Fibroblast of villous mesenchyme (primary cell): ENCODE measurements around the gene ATP2C2. TPM values are rescaled to one million over a fixed set of nuclear protein-coding genes. Genes with fewer than 3 reads are reported as not detected.

ENCODE experiments used
- DNase-seq: peaks from one replicate; pipeline ENCODE4 v3.0.0-alpha.2; 2010; ENCODE audit warnings: low read depth
- H3K4me3 ChIP-seq: 2 replicates; pipeline ENCODE4 v1.5.1; 2011; ENCODE audit warnings: low read depth, mild to moderate bottlenecking, low read length
- total RNA-seq: library from RNA; depleted of rRNA; stranded (reverse); fragments of >200 nt; gene quantifications from 2 replicates; pipeline ENCODE4 v1.2.3, GENCODE V29; 2012
- TF ChIP-seq, protein P1 (sequence below): IDR thresholded peaks from 2 replicates; pipeline ENCODE4 v1.5.1; 2012; ENCODE audit warnings: low read depth, mild to moderate bottlenecking, low read length; ENCODE audit not compliant: insufficient read depth

Gene ATP2C2
- total RNA-seq: not detected in 2 replicates

- DNase-seq: no peak
- TF ChIP-seq, protein P1, sequence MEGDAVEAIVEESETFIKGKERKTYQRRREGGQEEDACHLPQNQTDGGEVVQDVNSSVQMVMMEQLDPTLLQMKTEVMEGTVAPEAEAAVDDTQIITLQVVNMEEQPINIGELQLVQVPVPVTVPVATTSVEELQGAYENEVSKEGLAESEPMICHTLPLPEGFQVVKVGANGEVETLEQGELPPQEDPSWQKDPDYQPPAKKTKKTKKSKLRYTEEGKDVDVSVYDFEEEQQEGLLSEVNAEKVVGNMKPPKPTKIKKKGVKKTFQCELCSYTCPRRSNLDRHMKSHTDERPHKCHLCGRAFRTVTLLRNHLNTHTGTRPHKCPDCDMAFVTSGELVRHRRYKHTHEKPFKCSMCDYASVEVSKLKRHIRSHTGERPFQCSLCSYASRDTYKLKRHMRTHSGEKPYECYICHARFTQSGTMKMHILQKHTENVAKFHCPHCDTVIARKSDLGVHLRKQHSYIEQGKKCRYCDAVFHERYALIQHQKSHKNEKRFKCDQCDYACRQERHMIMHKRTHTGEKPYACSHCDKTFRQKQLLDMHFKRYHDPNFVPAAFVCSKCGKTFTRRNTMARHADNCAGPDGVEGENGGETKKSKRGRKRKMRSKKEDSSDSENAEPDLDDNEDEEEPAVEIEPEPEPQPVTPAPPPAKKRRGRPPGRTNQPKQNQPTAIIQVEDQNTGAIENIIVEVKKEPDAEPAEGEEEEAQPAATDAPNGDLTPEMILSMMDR: no peak
- H3K4me3 ChIP-seq: no peak within 1 kb of the TSS
These were observed at the start of gene ATP2C2 for GRCh38 chr16:84368308-84368996. ATP2C2 (plus strand) TSS chr16:84368538; CDS start chr16:84368616, 78 bp downstream.

DNA sequence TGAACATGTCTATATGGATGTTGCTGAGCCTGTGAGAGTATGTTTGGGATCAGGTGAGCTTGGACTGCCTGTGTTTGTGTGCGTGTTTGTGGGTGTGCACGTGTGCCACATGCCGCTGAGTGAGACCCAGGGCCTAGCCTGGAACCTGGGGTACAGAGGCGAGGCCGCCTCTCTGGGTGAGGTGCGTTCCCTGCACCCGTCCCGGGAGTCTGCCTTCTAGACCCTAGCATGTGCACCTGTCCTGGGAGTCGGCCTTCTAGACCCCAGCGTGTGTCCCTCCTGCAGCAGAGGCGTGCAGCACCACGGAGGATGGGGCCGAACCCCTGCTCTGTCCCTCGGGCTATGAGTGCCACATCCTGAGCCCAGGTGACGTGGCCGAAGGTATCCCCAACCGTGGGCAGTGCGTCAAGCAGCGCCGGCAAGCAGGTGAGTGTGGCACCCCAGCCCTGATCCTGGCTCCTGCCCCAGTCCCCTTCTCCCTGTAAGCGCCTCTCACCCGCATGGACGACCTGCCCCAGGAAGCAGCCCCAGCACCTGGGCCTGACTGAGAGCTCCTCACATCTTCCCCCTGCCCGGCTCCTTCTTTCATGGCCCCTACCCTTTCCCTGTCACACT is 49.1 kb upstream of the ATP2C2 start:
- DNase-seq: no peak
- TF ChIP-seq, protein P1: no peak
- H3K4me3 ChIP-seq: no peak overlapping the region

DNA sequence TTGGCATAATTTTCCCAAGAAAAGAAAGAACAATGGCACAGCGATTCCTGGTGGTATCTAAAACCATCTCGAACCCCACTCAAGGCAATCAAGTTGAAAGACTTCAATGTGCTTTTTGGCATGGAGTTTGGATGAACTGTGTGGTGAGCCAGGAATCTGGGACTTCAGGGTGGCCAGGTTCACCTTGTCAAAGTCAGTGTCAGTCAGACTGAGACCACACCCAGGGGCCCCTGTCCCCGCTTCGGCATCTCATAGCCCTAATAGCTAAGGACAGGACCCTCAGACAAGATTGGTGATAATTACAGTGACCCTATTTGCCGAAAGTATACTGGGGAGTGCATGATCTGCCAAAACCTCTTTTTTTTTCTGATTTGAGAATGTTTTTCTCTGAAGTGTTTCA is 47.8 kb upstream of the ATP2C2 start:
- TF ChIP-seq, protein P1: no peak
- DNase-seq: no peak

DNA sequence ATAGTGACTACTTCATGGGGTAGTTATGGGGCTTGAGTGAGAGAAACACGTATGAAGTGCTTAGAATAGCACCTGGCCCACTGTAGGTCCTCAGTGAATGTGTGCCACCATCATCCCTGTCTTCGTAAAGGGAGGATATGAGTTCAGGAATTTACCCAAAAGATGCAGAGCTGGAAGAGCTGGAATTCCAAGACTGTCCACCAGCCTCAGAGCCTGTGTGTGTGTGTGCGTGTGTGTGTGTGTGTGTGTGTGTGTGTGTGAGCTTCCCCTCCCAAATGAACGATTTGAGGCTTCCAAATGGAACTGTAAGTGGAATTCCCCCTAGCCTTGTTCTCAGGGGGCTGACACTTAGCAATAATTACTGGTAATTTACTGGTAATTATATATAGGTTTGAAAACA is 46.4 kb upstream of the ATP2C2 start:
- no peak for DNase-seq
- no peak overlapping the region for H3K4me3 ChIP-seq
- TF ChIP-seq, protein P1: no peak

More for the DNA sequence above, 47.8 kb upstream of the ATP2C2 start:
- H3K4me3 ChIP-seq: no peak overlapping the region

- TF ChIP-seq, protein P1: no peak
- no peak for DNase-seq
- H3K4me3 ChIP-seq: no peak overlapping the region
These were observed 45.6 kb upstream of the ATP2C2 start for GRCh38 chr16:84322749-84323148.

- DNase-seq: no peak
- no peak overlapping the region for H3K4me3 ChIP-seq
- TF ChIP-seq, protein P1: no peak
These were observed 44.7 kb upstream of the ATP2C2 start for GRCh38 chr16:84323606-84324005.
